Measurements from ENCODE around the gene ZNF516.

DNA sequence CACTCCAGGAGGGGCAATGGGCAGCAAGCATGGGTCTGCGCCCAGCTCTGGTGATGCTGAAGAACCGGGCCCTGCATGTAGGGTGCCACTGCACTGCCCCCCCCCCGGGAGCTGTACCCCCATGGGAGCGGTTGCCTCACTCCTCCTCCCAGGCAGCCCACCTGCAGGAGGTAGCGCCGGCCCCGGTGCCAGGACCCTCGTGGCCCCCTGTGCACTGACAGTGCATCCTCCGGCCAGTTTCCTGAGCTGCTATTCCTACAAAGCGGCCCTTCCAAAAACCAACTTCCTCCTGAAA lies 109.4 kb downstream of the ZNF516 start:
- TF ChIP-seq EGR1 (IDR thresholded peaks at IDR 0.05; ENCODE audit: low read depth in 2 of 2) (no peak), JUND (IDR thresholded peaks at IDR 0.05) (no peak), YY1 (IDR thresholded peaks at IDR 0.05) (no peak), GABPA (IDR thresholded peaks at IDR 0.05 in 1 of 2, conservative IDR thresholded peaks at IDR 0.05 in 1 of 2) (no peak), RAD21 (IDR thresholded peaks at IDR 0.05) (no peak)
- TF ChIP-seq, protein P1, sequence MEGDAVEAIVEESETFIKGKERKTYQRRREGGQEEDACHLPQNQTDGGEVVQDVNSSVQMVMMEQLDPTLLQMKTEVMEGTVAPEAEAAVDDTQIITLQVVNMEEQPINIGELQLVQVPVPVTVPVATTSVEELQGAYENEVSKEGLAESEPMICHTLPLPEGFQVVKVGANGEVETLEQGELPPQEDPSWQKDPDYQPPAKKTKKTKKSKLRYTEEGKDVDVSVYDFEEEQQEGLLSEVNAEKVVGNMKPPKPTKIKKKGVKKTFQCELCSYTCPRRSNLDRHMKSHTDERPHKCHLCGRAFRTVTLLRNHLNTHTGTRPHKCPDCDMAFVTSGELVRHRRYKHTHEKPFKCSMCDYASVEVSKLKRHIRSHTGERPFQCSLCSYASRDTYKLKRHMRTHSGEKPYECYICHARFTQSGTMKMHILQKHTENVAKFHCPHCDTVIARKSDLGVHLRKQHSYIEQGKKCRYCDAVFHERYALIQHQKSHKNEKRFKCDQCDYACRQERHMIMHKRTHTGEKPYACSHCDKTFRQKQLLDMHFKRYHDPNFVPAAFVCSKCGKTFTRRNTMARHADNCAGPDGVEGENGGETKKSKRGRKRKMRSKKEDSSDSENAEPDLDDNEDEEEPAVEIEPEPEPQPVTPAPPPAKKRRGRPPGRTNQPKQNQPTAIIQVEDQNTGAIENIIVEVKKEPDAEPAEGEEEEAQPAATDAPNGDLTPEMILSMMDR (IDR thresholded peaks at IDR 0.05; ENCODE audit: low read depth, low read length, missing input control) = no peak
- TF ChIP-seq, protein P2, sequence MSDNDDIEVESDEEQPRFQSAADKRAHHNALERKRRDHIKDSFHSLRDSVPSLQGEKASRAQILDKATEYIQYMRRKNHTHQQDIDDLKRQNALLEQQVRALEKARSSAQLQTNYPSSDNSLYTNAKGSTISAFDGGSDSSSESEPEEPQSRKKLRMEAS (IDR thresholded peaks at IDR 0.05) = no peak
- TF ChIP-seq, protein P3, sequence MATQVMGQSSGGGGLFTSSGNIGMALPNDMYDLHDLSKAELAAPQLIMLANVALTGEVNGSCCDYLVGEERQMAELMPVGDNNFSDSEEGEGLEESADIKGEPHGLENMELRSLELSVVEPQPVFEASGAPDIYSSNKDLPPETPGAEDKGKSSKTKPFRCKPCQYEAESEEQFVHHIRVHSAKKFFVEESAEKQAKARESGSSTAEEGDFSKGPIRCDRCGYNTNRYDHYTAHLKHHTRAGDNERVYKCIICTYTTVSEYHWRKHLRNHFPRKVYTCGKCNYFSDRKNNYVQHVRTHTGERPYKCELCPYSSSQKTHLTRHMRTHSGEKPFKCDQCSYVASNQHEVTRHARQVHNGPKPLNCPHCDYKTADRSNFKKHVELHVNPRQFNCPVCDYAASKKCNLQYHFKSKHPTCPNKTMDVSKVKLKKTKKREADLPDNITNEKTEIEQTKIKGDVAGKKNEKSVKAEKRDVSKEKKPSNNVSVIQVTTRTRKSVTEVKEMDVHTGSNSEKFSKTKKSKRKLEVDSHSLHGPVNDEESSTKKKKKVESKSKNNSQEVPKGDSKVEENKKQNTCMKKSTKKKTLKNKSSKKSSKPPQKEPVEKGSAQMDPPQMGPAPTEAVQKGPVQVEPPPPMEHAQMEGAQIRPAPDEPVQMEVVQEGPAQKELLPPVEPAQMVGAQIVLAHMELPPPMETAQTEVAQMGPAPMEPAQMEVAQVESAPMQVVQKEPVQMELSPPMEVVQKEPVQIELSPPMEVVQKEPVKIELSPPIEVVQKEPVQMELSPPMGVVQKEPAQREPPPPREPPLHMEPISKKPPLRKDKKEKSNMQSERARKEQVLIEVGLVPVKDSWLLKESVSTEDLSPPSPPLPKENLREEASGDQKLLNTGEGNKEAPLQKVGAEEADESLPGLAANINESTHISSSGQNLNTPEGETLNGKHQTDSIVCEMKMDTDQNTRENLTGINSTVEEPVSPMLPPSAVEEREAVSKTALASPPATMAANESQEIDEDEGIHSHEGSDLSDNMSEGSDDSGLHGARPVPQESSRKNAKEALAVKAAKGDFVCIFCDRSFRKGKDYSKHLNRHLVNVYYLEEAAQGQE (IDR thresholded peaks at IDR 0.05) = no peak

All from liver (tissue), 3 donors.